ENCODE data around the gene PRPH2.
"Not testable (repeated sequence)": the region's sequence is repeated elsewhere in the genome, so short reads cannot be mapped to it uniquely, and the experiment has no call there.

DNA sequence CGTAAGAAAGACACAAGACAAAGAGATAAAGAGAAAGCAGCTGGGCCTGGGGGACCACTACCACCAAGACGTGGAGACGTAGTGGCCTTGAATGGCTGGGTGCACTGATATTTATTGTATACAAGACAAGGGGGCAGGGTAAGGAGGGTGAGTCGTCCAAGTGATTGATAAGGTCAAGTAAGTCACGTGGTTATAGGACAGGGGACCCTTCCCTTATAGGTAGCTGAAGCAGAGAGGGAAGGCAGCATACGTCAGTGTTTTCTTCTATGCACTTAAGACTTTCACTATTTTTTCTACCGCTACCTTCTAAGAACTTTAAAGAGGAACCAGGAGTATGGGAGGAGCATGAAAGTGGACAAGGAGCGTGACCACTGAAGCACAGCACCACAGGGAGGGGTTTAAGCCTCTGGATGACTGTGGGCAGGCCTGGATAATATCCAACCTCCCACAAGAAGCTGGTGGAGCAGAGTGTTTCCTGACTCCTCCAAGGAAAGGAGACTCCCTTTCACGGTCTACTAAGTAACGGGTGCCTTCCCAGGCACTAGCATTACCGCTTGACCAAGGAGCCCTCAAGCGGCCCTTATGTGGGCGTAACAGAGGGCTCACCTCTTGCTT lies 11.6 kb upstream of the PRPH2 start:
- TF ChIP-seq, protein P1, sequence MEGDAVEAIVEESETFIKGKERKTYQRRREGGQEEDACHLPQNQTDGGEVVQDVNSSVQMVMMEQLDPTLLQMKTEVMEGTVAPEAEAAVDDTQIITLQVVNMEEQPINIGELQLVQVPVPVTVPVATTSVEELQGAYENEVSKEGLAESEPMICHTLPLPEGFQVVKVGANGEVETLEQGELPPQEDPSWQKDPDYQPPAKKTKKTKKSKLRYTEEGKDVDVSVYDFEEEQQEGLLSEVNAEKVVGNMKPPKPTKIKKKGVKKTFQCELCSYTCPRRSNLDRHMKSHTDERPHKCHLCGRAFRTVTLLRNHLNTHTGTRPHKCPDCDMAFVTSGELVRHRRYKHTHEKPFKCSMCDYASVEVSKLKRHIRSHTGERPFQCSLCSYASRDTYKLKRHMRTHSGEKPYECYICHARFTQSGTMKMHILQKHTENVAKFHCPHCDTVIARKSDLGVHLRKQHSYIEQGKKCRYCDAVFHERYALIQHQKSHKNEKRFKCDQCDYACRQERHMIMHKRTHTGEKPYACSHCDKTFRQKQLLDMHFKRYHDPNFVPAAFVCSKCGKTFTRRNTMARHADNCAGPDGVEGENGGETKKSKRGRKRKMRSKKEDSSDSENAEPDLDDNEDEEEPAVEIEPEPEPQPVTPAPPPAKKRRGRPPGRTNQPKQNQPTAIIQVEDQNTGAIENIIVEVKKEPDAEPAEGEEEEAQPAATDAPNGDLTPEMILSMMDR (IDR thresholded peaks at IDR 0.05) = not testable (repeated sequence)
- TF ChIP-seq POLR2A (IDR thresholded peaks at IDR 0.05); POLR2AphosphoS5 (IDR thresholded peaks at IDR 0.05; ENCODE audit: insufficient read depth in 1 of 2, low read depth in 1 of 2): not testable (repeated sequence)
